ENCODE data around the gene CXCL16. TPM values are rescaled to one million over a fixed set of nuclear protein-coding genes. Genes with fewer than 3 reads are reported as not detected.

The CXCL16 gene
- total and polyA plus RNA-seq, 2 of the 13 experiments (the other 11 are each of a cell fraction or from before 2014, with no cell fraction given) = 9.4 to 101 TPM

DNA sequence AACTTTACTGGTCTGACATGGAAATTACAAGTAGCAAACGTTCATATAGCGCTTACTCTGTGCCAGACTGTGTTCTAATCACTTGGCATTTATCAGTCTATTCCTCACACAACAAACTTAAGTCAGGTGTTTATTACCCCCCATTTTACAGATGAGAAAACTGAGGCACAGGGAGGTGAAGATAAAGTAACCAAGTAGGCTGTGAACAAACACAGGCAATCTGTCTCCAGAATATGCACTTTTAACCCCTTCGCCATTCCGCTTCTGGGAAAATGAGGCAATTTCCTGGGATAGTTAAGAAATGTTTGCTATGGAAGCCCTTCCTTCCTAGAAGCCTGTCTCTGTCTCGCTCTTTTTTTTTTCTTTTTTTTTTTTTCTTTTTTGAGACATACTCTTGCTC lies 12.2 kb upstream of the CXCL16 start (continued):
- TF ChIP-seq ETV6 (CRISPR knock-in tag; conservative IDR thresholded peaks at IDR 0.05) (no peak), TBX3 (IDR thresholded peaks at IDR 0.05; ENCODE audit: borderline replicate concordance) (no peak), ZNF260 (CRISPR knock-in tag; IDR thresholded peaks at IDR 0.05; ENCODE audit: borderline replicate concordance, low read depth) (no peak), GPN1 (CRISPR knock-in tag; IDR thresholded peaks at IDR 0.05; ENCODE audit: borderline replicate concordance) (no peak), PRPF4 (IDR thresholded peaks at IDR 0.05; ENCODE audit: low read depth, low read length, poor library complexity, severe bottlenecking) (no peak), XRCC5 (optimal IDR thresholded peaks at IDR 0.05; ENCODE audit: low read length) (no peak), RARA (CRISPR knock-in tag; IDR thresholded peaks at IDR 0.05) (peak; percentile 92), ZNF768 (CRISPR knock-in tag; IDR thresholded peaks at IDR 0.05) (no peak), DMAP1 (CRISPR knock-in tag; IDR thresholded peaks at IDR 0.05) (no peak), NKX3-1 (CRISPR knock-in tag; IDR thresholded peaks at IDR 0.05) (no peak), ZNF12 (CRISPR knock-in tag; IDR thresholded peaks at IDR 0.05) (0 out of 2 replicates have a peak, but pooled peaks have one; percentile 45), TBP (CRISPR knock-in tag; IDR thresholded peaks at IDR 0.05) (no peak), ZNF619 (CRISPR knock-in tag; IDR thresholded peaks at IDR 0.05) (no peak), ZNF234 (CRISPR knock-in tag; conservative IDR thresholded peaks at IDR 0.05) (no peak), ZNF775 (CRISPR knock-in tag; IDR thresholded peaks at IDR 0.05; ENCODE audit: borderline replicate concordance) (no peak), IRX3 (CRISPR knock-in tag; IDR thresholded peaks at IDR 0.05; ENCODE audit: borderline replicate concordance, low read depth) (no peak), ERF (CRISPR knock-in tag; IDR thresholded peaks at IDR 0.05) (no peak), PRMT3 (CRISPR knock-in tag; IDR thresholded peaks at IDR 0.05; ENCODE audit: borderline replicate concordance, low read depth) (no peak)
- TF ChIP-seq, protein P1, sequence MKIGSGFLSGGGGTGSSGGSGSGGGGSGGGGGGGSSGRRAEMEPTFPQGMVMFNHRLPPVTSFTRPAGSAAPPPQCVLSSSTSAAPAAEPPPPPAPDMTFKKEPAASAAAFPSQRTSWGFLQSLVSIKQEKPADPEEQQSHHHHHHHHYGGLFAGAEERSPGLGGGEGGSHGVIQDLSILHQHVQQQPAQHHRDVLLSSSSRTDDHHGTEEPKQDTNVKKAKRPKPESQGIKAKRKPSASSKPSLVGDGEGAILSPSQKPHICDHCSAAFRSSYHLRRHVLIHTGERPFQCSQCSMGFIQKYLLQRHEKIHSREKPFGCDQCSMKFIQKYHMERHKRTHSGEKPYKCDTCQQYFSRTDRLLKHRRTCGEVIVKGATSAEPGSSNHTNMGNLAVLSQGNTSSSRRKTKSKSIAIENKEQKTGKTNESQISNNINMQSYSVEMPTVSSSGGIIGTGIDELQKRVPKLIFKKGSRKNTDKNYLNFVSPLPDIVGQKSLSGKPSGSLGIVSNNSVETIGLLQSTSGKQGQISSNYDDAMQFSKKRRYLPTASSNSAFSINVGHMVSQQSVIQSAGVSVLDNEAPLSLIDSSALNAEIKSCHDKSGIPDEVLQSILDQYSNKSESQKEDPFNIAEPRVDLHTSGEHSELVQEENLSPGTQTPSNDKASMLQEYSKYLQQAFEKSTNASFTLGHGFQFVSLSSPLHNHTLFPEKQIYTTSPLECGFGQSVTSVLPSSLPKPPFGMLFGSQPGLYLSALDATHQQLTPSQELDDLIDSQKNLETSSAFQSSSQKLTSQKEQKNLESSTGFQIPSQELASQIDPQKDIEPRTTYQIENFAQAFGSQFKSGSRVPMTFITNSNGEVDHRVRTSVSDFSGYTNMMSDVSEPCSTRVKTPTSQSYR (CRISPR knock-in tag; IDR thresholded peaks at IDR 0.05; ENCODE audit: borderline replicate concordance) = no peak
- TF ChIP-seq, protein P2, sequence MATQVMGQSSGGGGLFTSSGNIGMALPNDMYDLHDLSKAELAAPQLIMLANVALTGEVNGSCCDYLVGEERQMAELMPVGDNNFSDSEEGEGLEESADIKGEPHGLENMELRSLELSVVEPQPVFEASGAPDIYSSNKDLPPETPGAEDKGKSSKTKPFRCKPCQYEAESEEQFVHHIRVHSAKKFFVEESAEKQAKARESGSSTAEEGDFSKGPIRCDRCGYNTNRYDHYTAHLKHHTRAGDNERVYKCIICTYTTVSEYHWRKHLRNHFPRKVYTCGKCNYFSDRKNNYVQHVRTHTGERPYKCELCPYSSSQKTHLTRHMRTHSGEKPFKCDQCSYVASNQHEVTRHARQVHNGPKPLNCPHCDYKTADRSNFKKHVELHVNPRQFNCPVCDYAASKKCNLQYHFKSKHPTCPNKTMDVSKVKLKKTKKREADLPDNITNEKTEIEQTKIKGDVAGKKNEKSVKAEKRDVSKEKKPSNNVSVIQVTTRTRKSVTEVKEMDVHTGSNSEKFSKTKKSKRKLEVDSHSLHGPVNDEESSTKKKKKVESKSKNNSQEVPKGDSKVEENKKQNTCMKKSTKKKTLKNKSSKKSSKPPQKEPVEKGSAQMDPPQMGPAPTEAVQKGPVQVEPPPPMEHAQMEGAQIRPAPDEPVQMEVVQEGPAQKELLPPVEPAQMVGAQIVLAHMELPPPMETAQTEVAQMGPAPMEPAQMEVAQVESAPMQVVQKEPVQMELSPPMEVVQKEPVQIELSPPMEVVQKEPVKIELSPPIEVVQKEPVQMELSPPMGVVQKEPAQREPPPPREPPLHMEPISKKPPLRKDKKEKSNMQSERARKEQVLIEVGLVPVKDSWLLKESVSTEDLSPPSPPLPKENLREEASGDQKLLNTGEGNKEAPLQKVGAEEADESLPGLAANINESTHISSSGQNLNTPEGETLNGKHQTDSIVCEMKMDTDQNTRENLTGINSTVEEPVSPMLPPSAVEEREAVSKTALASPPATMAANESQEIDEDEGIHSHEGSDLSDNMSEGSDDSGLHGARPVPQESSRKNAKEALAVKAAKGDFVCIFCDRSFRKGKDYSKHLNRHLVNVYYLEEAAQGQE (IDR thresholded peaks at IDR 0.05; ENCODE audit: borderline replicate concordance in 1 of 2, low read depth in 1 of 2, low read length in 2 of 2) = no peak
- TF ChIP-seq, protein P3, sequence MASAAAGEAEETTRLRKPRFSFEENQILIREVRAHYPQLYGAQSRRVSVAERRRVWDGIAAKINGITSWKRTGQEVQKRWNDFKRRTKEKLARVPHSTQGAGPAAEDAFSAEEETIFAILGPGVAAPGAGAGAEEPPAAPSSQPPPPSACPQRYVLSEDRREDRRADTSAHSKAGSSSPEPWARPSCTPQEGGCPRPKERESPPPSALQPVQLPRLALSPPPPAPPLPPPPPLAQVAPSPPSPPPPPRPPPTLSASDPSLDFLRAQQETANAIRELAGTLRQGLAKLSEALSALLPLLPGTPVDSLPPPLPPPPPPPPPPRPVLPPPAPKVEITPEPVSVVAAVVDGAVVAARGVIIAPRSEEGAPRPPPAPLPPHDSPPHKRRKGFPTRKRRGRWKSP (CRISPR knock-in tag; IDR thresholded peaks at IDR 0.05) = no peak
- TF ChIP-seq, protein P4, sequence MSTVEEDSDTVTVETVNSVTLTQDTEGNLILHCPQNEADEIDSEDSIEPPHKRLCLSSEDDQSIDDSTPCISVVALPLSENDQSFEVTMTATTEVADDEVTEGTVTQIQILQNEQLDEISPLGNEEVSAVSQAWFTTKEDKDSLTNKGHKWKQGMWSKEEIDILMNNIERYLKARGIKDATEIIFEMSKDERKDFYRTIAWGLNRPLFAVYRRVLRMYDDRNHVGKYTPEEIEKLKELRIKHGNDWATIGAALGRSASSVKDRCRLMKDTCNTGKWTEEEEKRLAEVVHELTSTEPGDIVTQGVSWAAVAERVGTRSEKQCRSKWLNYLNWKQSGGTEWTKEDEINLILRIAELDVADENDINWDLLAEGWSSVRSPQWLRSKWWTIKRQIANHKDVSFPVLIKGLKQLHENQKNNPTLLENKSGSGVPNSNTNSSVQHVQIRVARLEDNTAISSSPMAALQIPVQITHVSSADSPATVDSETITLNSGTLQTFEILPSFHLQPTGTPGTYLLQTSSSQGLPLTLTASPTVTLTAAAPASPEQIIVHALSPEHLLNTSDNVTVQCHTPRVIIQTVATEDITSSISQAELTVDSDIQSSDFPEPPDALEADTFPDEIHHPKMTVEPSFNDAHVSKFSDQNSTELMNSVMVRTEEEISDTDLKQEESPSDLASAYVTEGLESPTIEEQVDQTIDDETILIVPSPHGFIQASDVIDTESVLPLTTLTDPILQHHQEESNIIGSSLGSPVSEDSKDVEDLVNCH (CRISPR knock-in tag; IDR thresholded peaks at IDR 0.05) = no peak

Data from HepG2 (cell line).